GM18858 (cell line): ENCODE results near the gene RELN.
"Not testable (repeated sequence)": the region's sequence is repeated elsewhere in the genome, so short reads cannot be mapped to it uniquely, and the experiment has no call there.

Experiments used
- ATAC-seq: cut with Tn5 transposase; IDR thresholded peaks from one replicate; pipeline ENCODE4 v1.9.1; 2021; ENCODE audit not compliant: unreplicated experiment

The RELN gene

DNA sequence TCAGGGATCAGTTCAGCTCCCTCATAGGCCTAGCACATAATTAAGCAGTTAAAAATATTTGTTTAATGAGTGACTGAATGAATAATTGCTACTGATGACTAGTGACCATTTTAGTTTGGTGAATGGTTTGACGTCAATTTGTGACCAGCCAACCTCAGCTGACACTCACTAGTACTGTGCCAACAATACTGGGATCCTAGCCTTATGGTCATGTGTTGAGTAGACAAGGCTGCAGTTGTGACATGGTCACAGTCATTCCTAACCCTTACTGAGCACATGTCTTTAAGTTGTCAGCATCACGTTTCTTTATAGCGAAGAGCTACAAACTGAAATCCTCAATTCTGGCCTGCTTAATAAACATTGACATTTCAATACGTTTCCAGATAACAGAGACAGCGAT, 456.5 kb downstream of the RELN start:
- no peak for ATAC-seq

DNA sequence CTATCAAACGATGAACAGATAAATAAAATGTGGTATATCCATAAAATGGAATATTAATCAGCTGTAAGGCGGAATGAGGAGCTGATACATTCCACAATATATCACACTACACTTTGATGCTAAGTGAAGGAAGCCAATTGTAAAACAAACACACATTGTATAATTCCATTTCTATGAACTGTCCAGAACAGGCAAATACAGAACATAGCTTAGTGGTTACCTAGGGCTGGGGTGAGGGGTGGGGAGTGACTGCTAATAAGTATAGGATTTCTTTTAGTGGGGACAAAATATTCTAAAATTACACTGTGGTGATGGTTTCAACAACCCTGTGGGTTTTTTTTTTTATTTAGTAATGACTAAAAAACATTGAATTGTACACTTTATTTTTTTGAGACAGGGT, 461.3 kb downstream of the RELN start:
- no peak for ATAC-seq

DNA sequence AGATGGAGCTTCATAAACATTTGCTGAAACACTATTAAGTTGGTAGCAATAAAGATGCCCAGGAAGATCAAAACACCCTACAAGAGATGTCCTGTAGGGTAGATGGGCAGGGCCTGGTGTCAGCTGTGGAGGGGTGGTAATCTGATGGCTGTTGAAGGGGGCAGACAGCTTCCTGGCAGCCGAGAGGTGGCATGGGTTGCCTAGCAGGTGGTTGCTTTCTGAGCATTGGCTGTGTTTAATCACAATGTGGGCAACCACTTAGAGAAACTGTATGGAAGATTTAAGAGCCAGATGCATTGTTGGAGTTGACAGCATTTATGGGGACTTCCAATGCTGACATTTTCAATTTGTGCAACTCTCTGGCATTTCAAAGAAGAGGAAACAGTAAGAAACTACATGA, 463.5 kb downstream of the RELN start:
- ATAC-seq: no peak

DNA sequence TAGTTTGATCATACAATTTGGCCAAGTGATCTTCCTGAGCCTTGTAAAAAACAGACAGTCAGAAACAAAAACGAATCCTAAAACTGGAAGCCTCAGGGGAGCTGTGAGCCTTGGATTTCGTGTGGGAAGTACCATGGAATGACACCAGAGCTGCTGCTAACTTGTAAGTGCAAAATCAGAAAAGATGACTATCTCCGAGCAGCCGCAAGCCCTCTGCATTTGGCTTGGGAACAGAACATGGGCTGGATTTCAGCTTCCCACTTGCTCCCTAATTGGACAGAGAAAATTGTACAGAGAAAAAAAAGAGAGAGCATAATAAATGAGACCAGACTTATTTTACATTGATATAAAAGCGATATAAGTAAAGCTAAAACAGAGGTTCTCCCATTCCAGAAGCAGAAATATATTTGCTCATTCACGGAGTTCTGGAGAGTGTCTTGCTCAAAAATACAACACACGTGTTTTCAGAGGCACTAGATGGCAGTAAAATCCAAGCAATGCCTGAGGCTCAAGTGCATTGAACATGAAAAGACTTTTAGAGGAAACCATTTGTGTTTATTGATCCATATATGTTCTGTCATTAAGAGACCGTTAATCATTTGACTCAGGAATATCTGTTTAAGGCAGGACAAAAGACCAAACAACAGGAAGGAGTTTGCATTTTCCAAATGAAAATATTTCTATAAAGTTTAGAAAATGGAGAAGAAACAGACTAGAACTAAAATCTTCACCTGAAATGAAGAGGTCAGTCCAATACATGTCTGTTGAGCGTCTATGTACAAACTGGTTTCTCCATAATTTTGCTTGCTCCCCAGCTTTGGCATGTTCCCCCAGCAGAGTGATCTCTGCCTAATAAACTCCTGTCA, 465.2 kb downstream of the RELN start:
- ATAC-seq: no peak

DNA sequence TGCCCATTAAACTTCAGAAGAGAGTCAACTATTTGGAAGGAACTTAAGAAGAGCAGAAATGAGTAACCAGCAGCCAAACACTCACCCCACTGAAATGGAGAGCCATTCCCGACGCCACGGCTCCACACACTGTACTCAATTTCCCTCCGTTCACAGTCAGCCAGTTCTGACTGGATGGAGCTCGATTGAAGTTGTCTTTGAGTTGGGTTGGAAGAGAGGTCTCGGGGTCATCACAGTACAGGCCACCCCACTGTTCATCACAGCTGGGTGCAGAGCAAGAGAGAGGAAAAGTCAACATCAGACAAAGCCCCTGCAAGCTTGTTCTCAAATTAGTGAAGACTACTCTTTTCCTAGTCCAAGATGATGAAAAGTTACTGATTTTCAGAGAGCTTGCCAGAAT, 467.5 kb downstream of the RELN start:
- ATAC-seq: no peak

DNA sequence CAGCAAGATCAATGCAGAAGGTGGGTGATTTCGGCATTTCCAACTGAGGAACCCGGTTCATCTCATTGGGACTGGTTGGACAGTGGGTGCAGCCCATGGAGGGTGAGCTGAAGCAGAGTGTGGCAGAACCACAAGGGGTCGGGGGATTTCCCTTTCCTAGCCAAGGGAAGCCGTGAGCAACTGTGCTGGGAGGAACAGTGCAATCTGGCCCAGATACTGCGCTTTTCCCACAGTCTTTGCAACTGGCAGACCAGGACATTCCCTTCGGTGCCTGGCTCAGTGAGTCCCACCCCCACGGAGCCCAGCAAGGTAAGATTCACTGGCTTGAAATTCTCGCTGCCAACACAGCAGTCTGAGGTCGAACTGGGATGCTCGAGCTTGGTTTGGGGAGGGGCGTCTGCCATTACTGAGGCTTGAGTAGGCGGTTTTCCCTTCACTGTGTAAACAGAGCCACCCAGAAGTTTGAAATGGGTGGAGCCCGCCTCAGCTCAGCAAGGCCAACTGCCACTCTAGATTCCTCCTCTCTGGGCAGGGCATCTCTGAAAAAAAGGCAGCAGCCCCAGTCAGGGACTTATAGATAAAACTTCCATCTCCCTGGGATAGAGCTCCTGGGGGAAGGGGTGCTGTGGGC, 484.8 kb downstream of the RELN start:
- no peak for ATAC-seq

DNA sequence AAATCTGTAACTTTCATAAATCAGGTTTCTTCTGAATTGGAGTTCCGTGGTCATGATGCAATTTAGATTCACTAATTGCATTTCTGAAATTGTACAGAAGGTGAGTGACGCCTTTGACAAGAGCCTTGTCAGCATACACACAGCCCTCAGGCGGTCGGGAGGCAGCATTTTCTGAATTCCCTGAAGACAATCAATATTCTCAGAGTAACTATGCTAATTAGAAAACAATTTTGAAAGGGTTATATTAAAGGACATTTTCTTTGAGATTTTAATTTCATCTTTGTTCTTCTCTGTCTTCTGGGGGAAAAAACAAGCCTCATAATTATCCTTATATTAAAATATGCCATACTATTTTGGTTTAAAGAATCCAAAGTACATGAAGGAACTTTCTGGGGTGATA, 488.3 kb downstream of the RELN start:
- no peak for ATAC-seq

DNA sequence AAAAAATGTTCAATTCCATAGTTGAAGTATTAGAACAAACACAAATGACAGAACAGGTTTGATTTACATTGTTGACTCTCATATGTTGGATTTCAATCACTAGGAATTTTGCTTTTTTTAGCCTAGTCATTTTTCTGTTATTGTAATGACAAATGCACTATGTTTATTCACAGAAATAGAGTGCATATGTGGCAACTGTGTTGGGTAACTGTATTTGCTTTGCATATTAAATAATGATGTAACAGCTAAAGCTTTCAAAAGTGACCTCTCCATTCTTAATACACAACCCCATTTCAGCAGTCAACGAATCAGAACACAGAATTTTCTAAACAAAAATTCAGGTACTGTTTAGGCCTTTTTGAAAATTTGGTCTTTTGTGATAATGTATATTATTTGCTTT, 489.5 kb downstream of the RELN start:
- no peak for ATAC-seq

DNA sequence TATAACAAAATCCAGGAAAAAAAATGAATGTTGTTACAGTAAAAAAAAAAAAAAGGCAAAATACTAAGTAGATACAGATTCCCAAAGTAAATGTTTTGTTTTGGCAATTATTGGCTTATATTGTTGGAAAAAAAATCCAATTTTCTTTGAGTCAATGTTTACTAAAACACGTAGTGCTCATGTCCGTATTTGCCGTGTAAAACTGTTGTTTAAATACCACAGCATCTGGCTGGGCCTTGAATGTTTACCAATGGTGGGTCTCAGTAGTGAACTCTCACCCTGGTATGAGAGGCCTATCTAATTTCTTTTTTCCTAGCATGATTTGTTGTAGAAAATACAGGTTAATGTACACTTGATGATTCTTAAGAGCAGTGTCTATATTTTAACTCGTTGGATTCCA, 502.0 kb downstream of the RELN start:
- no peak for ATAC-seq

DNA sequence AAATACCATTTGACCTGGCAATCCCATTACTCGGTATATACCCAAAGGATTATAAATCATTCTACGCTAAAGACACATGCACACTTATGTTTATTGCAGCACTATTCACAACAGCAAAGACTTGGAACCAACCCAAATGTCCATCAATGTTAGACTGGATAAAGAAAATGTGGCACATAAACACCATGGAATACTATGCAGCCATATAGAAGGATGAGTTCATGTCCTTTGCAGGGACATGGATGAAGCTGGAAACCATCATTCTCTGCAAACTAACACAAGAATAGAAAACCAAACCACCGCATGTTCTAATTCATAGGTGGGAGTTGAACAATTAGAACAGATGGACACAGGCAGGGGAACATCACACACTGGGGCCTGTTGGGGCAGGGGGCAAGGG, 502.6 kb downstream of the RELN start:
- ATAC-seq: not testable (repeated sequence)

DNA sequence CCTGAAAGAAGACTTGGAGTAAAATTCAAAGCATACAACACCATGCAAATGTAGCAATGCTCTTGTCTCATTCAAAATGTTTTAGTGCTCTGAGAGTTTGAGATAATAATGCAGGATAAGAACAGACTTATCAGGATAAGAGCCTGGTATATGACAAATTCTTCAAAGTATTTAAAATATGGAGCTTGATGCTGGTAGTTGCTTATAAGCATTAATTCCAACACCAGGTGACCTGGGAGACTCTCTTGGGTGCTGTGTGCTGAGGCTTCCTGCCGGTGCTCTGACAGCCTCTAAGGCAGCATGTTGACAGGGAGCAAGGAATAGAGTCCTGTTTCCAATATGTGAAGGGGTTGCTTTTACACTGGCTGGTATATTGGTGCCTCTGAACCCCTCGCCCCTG, 508.7 kb downstream of the RELN start:
- ATAC-seq: no peak

DNA sequence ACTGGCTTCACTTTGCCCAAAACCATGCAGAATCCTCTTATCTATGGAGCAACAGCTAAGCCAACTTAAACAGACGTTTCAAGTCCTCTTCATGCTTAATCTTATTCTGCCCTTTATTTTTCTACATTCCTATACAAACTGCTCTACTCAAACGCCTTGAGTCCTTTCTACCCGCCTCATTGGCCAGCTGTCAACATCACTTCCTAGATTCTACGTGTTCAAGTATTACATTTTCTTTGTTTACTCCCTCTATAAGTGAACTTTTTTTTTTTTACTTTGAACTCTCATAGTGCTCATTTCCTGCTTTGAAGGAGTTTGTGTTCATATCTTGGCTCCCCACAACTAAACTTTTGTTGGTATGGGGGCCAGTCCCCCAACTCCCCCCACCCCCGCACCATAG, 514.5 kb downstream of the RELN start:
- no peak for ATAC-seq

DNA sequence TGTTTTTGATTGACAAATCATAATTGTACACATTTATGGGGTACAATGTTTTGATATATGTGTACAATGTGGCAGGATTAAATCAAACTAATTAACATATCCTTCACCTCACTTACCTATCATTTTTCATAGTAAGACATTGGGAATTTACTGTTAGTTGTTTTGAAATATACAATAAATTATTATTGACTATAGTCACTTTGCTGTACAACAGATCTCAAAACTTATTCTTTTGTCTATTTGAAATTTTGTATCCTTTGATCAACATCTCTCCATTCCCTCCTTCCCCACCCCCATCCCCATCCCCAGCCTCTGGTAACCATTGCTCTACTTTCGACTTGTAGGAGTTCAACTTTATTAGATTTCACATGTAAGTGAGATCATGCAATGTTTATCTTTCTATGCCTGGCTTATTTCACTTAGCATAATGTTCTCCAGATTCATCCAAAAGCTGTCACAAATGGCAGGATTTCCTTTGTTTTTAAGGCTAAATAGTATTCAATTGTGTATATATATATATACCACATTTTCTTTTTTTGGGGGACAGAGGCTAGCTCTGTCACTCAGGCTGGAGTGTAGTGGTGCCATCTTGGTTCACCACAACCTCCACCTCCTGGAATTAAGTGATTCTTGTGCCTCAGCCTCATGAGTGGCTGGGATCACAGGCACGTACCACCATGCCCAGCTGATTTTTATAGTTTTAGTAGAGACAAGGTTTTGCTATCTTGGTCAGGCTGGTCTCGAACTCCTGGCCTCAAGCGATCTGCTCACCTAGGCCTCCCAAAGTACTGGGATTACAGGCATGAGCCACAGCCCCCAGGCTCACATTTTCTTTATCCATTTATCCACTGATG, 520.1 kb downstream of the RELN start:
- no peak for ATAC-seq

DNA sequence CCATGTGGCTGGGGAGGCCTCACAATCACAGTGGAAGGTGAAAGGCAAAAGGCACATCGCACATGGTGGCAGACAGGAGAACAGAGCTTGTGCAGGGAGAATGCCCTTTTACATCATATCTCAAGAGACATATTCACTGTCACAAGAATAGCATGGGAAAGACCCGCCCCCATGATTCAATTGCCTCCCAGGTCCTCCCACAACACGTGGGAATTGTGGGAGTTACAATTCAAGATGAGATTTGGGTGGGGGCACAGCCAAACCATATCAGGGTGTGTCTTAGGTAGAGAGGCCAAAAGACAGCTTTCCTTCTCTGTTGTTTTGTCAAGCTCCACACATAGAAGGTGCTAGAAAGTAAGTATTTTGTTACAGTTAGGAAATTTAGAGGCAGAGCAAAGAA, 522.6 kb downstream of the RELN start:
- no peak for ATAC-seq

DNA sequence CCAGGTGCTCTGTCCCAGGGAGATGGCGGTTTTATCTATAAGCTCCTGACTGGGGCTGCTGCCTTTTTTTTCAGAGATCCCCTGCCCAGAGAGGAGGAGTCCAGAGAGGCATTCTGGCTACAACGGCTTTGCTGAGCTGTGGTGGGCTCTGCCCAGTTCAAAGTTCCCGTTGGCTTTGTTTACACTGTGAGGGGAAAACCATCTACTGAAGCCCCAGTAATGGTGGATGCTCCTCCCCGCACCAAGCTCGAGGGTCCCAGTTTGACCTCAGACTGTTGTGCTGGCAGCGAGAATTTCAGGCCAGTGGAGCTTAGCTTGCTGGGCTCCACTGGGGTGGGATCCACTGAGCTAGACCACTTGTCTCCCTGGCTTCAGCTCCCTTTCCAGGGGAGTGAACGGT, 527.1 kb downstream of the RELN start:
- no peak for ATAC-seq

DNA sequence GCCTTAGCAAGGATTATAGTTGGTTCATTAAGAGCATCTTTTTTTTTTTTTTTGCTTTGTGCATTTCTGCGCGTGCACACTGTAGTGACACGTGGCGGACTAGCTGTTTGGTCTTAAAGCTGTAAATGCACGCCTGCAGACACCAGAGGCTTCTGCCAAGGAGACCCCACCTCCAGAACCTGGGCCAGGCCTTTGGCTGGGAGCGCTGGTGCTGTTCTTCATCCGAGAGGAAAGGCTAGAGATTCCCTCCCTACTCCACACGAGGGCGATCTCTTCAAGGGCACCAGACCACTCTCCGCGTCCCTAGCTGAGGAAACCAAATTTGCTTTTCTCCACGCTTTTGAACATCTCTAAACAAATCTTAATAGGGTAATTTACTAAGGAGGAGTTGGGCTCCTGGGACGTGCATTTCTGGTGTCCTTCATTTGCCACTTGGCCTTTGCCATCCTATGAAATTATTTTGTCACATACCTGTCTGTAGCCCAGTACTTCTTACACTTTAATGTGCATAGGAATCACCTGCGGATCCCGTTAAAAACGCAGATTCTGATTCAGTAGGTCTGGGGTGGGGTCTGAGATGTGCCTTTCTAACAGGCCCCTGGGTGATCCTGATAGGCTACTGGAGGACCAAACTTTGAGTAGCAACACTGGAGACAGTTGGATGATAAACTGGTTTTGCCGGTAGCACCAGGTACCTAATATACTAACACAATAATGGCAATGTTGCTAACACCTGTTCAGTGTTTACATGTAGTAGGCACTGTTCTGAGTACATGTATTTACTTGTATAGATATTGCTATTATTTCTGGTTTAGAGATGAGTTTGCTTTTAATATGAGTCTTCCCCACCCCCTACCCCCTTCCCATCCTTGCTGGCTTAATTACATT, 542.1 kb downstream of the RELN start:
- ATAC-seq: peak; percentile 63

DNA sequence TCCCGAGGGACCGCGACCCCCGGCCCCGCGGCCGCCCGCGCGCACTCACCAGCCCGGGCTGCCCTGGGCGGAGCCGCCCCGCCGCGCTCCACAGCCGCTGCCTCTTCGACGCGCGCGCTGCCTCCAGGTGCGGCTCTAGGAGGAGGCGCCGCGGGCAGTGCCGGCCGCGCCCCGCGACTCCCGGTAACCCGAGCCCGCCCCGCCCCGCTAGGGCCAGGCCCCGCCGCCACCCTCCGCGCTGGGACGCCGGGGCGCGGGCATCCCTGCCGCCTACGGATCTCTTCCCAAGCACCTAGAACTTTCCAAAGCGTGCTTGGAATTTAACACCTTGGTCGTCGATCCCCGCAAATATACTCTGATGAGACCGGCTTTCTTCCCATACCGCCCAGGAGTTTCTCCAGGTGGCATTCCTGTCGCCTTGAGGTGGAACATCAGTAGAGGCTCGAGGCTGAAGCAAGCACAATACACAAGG, 543.4 kb downstream of the RELN start, which contains the start of gene SLC26A5:
SLC26A5 (minus strand) TSS at position 159 of the 472 bp plus-strand sequence. CDS start 24,693 bp downstream, outside the sequence.
- no peak for ATAC-seq

DNA sequence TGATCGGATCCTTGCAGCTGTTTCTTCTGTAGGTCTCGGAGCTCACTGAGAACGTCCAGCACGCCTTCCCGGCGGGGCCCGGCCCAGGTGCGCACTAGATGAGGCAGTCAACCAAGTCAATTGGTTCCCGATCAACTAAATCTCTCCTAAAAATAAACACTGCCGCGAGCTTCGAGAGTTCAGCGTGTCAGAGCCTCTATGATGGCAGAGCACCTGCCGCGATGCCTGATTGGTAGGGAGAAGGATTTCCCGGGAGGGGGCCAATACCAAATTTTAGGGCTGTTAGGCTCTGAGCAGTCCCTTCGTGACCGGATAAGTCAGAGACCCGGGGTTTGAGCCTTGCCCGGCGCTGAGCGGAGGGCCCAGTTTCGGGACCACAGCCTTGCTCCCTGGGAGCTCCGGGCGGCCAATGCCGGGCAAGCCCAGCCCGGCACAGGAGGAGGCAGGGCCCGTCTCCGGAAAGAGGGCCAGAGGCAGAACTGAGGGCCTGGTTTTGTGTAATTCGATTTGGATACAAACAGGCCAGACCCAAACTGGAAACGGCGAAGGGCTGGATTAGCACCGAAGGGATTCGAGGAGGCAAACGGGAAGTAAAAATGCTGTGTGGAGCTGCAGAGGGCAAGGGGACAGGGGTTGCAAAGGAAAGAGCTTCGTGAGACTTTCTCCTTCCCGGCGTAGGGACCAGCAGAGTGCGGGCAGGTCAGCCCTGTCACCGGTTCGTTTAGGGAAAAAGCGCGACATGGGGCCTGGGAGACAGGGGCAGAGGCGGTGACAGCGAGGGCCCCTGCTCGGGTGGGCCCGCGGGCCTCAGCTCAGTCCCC, 544.0 kb downstream of the RELN start:
- ATAC-seq: no peak

DNA sequence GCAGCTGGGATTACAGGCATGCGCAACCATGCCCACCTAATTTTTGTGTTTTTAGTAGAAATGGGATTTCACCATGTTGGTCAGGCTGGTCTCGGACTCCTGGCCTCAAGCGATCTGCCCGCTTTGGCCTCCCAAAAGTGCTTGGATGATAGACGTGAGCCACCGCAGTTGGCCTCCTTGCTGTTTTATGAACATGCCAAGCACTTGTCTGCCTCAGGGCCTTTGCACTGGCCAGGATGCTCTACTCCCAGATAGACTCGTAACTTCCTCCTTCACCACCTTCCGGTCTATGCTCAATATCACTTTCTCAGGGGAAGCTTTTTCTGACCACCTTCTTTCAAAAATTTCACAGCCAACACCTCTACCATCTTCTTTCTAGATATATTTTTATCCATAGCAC, 549.8 kb downstream of the RELN start:
- no peak for ATAC-seq

DNA sequence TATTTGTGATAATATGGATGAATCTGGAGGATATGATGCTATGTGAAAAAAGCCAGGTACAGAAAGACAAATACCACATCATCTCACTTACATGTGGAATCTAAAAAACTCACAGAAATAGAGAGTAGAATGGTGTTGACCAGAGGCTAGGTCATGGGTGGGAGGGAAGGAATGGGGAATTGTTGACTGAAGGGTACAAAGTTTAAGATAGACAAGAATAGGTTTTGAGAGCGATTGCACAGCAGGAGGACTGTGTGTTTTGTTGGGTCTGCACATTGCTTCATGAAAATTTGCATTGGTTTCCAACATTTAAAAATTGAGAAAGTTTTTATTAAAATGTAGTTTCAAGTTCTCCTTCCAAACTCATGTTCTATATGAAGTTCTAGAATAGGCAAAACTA, 551.8 kb downstream of the RELN start:
- no peak for ATAC-seq
